HG02623 (cell line): ENCODE measurements around the gene TMEM131.
"Not testable (repeated sequence)": the region's sequence is repeated elsewhere in the genome, so short reads cannot be mapped to it uniquely, and the experiment has no call there.

ENCODE experiments used
- ATAC-seq: cut with Tn5 transposase; IDR thresholded peaks from one replicate; pipeline ENCODE4 v1.9.1; 2021; ENCODE audit warnings: moderate library complexity; ENCODE audit not compliant: unreplicated experiment

Gene TMEM131

GRCh38 chr2:97821862-97822261 is 173.9 kb downstream of the TMEM131 start:
- not testable (repeated sequence) for ATAC-seq

DNA sequence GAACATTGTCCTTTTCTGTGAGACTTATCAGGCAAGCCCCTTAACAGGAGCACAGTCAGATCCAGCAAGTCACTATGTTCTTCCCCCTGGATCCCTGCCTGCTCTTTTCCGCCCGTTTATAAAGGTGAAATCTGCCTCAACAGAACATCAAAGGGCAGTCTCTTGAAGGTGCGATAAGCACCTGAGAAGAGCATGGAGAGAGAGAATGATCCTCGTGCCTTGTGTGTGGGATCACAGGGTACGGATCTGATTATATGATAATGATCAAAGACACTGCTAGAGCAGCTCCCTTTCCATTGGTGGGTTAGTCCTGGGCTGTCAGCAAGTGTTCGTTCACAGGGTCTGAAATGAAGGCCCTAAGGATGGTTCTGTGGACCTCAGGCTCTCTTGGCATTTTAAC is 176.0 kb downstream of the TMEM131 start:
- no peak for ATAC-seq

DNA sequence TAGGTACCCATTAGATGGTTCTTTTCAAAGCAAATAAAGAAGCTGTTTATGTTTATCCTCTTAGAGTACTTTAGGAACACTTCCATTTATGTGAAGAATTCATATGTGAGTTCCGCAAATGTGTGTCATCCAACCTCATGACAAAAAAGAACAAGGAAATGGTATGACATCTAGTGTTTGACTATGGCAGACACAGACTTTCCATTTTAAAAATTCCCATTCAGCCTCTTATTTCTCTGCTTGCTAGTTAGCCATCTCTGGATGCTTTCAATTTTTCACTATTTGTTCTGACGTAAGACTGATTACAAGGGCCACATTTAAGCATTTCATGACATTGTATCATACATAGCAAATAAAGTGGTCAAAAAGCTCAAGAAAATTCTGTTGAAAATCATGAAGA is 179.3 kb downstream of the TMEM131 start:
- ATAC-seq: no peak

- no peak for ATAC-seq
Observed at GRCh38 chr2:97812931-97813330, 182.8 kb downstream of the TMEM131 start.

GRCh38 chr2:97808816-97809215 is 186.9 kb downstream of the TMEM131 start:
- ATAC-seq: no peak

GRCh38 chr2:97806738-97807618 is 188.8 kb downstream of the TMEM131 start:
- ATAC-seq: no peak

GRCh38 chr2:97805776-97806175 is 190.0 kb downstream of the TMEM131 start:
- no peak for ATAC-seq

DNA sequence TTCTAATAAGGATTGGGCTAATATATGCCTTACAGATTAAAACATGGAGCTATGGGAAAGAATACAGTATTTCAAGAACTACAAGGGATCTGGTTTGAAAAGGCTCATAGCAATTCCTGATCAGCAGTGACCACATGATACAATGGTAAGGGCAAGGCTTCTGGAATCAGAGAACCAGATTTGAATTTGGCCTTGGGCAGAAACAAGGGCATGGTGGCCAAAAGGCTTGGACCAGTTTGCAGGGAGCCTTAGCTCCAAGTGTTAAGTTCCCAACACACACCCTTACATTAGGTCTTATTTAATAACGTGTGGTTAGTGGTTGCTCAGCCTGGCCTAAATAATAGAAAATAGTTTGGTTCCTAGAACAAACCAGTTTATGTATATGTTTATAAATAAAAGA is 194.7 kb downstream of the TMEM131 start:
- no peak for ATAC-seq

DNA sequence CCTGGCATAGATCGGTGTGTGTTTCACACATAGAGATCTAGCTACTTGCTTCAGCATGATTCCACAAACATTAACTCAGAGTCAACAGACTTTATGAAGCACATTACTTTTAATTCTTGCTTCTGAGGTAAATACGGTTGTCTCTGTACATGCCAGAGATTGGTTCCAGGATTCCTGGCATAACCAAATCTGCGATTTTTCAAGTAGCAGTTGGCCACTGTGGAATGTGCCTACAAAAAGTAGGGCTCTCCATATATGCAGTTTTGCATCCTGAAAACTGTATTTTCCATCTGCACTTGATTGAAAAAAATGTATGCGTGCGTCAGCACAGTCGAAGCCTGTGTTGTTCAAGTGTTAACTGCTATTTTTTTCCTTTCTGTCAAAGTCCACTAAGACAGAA is 197.3 kb downstream of the TMEM131 start:
- ATAC-seq: no peak

DNA sequence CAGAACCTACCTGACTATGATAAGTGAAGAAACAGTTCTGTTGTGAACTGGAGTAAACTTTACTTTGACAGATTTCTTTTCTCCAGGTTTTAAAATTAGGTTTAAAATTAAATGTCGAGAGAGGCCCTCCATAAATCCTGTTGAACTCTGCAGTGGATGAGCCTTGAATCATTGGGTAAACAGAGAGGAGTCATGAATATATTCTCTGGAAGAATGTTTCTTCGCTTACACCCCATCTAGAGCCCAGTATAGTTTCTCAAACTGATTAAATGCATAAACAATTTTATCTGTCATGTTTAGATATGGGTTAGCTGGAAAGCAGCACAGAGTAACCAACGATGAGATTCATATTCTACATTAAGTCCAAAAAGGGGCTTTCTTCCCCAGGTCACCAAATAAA is 198.4 kb downstream of the TMEM131 start:
- no peak for ATAC-seq

DNA sequence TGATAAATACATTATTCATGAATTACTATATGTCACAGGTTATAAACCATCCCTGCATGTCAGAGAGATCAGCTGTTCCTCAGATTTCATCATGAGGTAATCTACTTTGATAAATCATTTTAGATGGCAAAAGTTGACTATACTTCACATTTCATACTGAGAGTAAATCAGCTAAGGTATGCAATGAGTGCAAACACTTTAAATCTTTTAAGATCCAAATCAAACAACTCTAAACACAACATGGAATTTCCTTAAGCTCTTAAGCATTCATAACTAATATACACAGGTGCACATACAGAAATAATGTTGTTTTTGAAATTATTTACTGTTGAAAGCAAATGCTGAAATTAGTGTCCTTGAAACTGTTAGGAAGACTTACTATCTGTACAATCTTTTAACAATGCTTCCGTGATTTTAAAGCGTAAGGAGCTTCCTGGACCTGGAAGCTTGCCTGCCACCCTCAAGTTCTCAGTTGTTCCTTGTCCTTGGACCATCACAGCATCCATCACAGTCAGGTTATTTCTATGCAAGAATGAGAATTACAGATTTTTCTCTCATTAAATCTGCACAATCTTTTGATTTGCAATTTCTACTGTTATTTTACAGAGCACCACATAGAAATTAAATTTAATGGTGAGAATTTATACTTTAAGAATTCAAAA is 199.2 kb downstream of the TMEM131 start:
- no peak for ATAC-seq

GRCh38 chr2:97792416-97792815 is 203.3 kb downstream of the TMEM131 start:
- no peak for ATAC-seq

DNA sequence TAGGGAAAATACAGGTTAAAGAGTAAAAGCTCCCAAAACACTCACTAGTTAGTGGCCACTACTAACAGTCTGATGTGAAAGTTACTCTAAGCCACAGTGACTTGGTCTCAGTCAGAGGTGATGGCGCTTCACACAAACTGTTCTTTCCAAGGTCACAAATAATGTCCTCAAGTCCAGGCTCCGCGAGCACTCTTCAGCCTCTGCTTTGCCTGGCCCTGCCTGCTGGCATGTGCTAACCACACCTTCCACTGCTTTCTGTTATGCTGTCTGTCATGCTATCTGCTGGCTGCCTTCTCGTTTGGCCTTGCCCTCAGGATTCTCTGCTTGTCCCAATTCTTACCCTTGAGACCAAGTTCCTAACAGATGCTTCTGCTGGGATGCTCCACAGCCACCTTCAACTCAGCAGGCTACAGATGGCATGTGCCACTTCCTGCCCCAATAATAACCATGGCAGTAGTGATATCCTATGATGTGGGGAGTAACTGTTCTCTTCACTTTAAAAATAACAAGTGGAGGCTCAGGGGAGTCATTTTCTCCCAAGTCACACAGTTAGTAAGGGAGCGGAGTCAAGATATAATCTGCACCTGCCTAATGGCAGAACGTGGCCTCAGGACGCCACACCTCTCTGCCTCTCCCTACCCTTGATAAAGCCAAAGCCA is 206.6 kb downstream of the TMEM131 start:
- ATAC-seq: no peak

- no peak for ATAC-seq
Observed at GRCh38 chr2:97785818-97786217, 209.9 kb downstream of the TMEM131 start.

DNA sequence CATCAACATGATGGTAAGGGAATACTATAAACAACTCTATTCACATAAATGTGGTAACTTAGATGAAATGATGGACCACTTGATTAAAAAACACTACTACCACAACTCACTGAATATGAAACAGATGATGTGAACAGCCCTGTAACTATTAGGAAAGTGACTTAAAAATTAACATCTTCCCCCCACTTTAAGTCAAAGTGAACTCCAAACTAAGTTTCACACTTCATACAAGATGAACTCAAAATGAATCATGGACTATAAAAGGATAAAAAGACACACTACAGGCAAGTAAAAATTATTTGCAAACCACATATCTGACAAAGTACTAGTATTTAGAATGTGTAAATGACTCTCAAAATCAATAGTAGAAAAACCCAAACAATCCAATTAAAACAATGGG is 210.8 kb downstream of the TMEM131 start:
- ATAC-seq: no peak

GRCh38 chr2:97781981-97782380 is 213.8 kb downstream of the TMEM131 start:
- ATAC-seq: no peak

DNA sequence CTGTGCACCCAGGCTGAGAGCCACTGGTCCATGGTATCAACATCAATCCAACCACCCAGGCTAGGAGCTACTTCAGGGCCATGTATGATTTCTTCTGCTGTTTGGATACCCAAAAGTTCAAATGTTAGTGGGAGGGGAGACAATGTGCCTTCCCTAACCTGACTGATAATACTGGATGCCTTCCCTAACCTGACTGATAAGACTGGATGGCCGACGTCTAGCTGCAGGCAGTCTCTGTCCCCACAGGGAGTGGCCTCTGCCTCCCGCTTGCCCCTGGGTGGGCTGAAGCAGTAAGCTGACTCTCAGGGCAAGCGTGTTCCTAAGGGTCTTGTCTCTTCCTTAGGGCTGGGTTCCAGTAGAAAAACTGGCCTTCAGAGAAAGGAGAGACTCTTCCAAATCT is 216.6 kb downstream of the TMEM131 start:
- no peak for ATAC-seq

DNA sequence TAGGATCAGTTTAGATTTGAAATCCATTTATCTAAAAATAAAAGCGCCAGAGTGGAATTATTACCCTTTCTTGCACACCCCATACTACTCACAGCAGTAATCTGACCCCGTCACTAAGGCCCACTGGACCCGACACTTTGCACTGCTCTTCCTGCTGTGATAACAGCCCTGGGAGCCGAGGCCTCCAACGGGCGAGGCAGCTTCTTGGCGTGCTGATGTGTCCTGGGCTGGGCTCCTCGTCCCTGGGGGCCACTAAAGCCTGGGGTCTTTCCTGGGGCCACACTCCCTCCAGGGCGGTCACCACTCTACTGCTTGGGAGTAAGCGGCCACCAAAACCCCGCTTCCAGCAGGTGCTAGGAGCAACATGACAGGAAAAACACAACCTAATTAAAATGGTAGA is 220.7 kb downstream of the TMEM131 start:
- no peak for ATAC-seq

- no peak for ATAC-seq
Observed at GRCh38 chr2:97774425-97774824, 221.3 kb downstream of the TMEM131 start.

DNA sequence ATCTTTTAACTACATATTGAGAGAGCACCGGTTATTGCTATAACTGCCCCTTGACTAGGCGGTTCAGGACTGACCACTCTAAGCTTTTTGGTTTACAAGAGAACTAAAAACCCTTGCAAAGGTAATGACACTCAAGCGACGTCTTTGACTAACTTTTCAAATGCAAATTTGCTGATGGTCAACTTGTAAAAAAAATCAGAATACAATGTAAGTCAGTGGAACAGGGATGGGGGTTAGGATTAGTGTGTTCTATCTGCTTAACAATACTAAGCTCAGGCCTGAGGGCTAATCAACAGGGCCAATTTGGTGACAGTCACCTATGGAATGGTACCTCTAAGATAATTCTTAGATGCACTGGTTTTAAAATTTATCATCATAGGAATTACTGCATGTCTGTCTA is 225.3 kb downstream of the TMEM131 start:
- no peak for ATAC-seq

- no peak for ATAC-seq
Observed at GRCh38 chr2:97769711-97770110, 226.0 kb downstream of the TMEM131 start.

DNA sequence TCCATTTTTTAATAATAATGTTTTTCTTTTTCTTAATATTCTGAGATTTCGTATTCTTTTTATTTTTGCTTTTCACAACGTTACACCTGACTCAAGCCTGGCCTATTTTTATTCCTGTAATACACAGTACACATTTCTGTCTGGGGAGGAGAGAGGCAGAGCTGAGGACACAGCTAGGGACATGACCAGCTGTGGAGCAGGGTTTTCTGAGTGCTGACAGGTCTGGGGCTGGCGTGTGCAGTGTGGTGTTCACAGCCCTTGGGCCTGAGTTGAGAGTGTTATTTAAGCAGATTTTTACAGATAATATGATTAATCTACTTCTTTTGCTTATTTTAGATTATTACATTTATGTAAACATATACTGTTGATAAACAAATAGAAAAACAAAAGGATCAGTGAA is 226.4 kb downstream of the TMEM131 start:
- ATAC-seq: no peak
